Measurements from ENCODE around the gene DCST2.

Gene DCST2

GRCh38 chr1:154993572-154994268, 39.9 kb downstream of the DCST2 start, which contains the start of gene LENEP:
TSS of gene LENEP (plus strand) at chr1:154993586. CDS start at chr1:154993608, 22 bp downstream.
- DNase-seq (ENCODE audit: low read depth): no peak
- in situ Hi-C loops (cut with HindIII; ENCODE audit: low sequenced_read_pairs): no loop called here
- H3K4me3 ChIP-seq (ENCODE audit: low read depth, low read length): no peak within 1 kb of the TSS
- no peak for TF ChIP-seq CTCF (IDR thresholded peaks at IDR 0.05; ENCODE audit: low read depth, low read length, missing control alignments)

GRCh38 chr1:154992721-154993571, 40.6 kb downstream of the DCST2 start:
- no peak overlapping the region for H3K4me3 ChIP-seq (ENCODE audit: low read depth, low read length)
- in situ Hi-C loops (cut with HindIII; ENCODE audit: low sequenced_read_pairs): no loop called here
- no peak for DNase-seq (ENCODE audit: low read depth)
- peak; percentile 18 for TF ChIP-seq CTCF (IDR thresholded peaks at IDR 0.05; ENCODE audit: low read depth, low read length, missing control alignments)

- DNase-seq (ENCODE audit: low read depth): no peak
- TF ChIP-seq CTCF (IDR thresholded peaks at IDR 0.05; ENCODE audit: low read depth, low read length, missing control alignments): no peak
- no peak overlapping the region for H3K4me3 ChIP-seq (ENCODE audit: low read depth, low read length)
- in situ Hi-C loops (cut with HindIII; ENCODE audit: low sequenced_read_pairs): no loop called here
Measured at GRCh38 chr1:154990276-154990675, 43.3 kb downstream of the DCST2 start.

GRCh38 chr1:154989195-154989860, 44.3 kb downstream of the DCST2 start:
- no peak for DNase-seq (ENCODE audit: low read depth)
- in situ Hi-C loops (cut with HindIII; ENCODE audit: low sequenced_read_pairs): no loop called here
- TF ChIP-seq CTCF (IDR thresholded peaks at IDR 0.05; ENCODE audit: low read depth, low read length, missing control alignments): no peak
- no peak overlapping the region for H3K4me3 ChIP-seq (ENCODE audit: low read depth, low read length)

GRCh38 chr1:154988058-154988954, 45.3 kb downstream of the DCST2 start:
- in situ Hi-C loops (cut with HindIII; ENCODE audit: low sequenced_read_pairs): no loop called here
- no peak for TF ChIP-seq CTCF (IDR thresholded peaks at IDR 0.05; ENCODE audit: low read depth, low read length, missing control alignments)
- DNase-seq (ENCODE audit: low read depth): no peak

More at GRCh38 chr1:154988058-154988954, 45.3 kb downstream of the DCST2 start:
- no peak overlapping the region for H3K4me3 ChIP-seq (ENCODE audit: low read depth, low read length)
